HepG2 (cell line): Measurements from ENCODE around the gene CTNND2. TPM values are rescaled to one million over a fixed set of nuclear protein-coding genes. Genes with fewer than 3 reads are reported as not detected.

ENCODE experiments used
- ATAC-seq: fragments of 200-7000 bp; cut with Tn5 transposase; 3 replicates; pipeline ENCODE4 v1.9.1; 2020; ENCODE audit warnings: mild to moderate bottlenecking, moderate library complexity
- BruUV-seq: library from RNA; stranded (reverse); fragments of 400-500 nt; replicated peaks from 2 replicates; lab custom pipeline; 2021; lab: Mats Ljungman, UMichigan
- CTCF ChIA-PET: fragments of 300-600 bp; formaldehyde crosslinking; extraction: SDS; loops from one replicate; lab custom pipeline; 2021; ENCODE audit warnings: low total read pairs, inconsistent platforms, low intra/inter-chr PET ratio; lab: Yijun Ruan, JAX
- POLR2A ChIA-PET: fragments of 350-600 bp; sonication (Branson Sonifier 250); formaldehyde crosslinking; loops from one replicate; lab custom pipeline; 2020; ENCODE audit warnings: antibody characterized with exemption, inconsistent platforms; lab: Yijun Ruan, JAX
- DNase-seq: peaks from one replicate; pipeline ENCODE4 v3.0.0-alpha.2; 2015; ENCODE audit warnings: low spot score
- FAIRE-seq: peaks from 3 replicates; lab custom pipeline; 2011; peaks lifted over from hg19 to GRCh38; lab: Jason Lieb, UNC
- H2AFZ ChIP-seq: one replicate; pipeline ENCODE4 v1.6.1; 2011; ENCODE audit warnings: low read length, inconsistent platforms
- H3K27ac ChIP-seq: fragments of 300-600 bp; 3 replicates; pipeline ENCODE4 v1.8.0; 2011; ENCODE audit warnings: mixed run types, mild to moderate bottlenecking, mixed read lengths, low read length, inconsistent platforms; ENCODE audit not compliant: insufficient read depth; ENCODE audit errors: extremely low read length
- H3K27me3 ChIP-seq, 2 experiments: fragments of 200-600 bp in 1 of 2; 2 replicates in 1 of 2; 3 replicates in 1 of 2; pipeline versions ENCODE4 v1.6.0 to v1.8.0; 2011; ENCODE audit warnings: low read length in 2 of 2, mild to moderate bottlenecking in 2 of 2, moderate library complexity in 2 of 2, inconsistent platforms in 1 of 2; ENCODE audit not compliant: insufficient read depth in 2 of 2, control insufficient read depth in 1 of 2
- H3K36me3 ChIP-seq, 2 experiments: fragments of 200-600 bp in 1 of 2; replicated peaks in 1 of 2; 2 replicates in 1 of 2; 3 replicates in 1 of 2; pipeline versions ENCODE4 v1.5.1 to v1.8.0; 2011; ENCODE audit warnings: low read length in 2 of 2, inconsistent platforms in 1 of 2; ENCODE audit not compliant: insufficient read depth in 2 of 2, control insufficient read depth in 1 of 2
- H3K4me1 ChIP-seq: 2 replicates; pipeline ENCODE4 v1.5.1; 2012; ENCODE audit warnings: low read length, inconsistent platforms; ENCODE audit not compliant: insufficient read depth
- H3K4me2 ChIP-seq: 2 replicates; pipeline ENCODE4 v1.6.0; 2011; ENCODE audit warnings: low read depth, low read length, inconsistent platforms
- H3K4me3 ChIP-seq, 3 experiments: fragments of 200-600 bp in 1 of 3; sonication (generic), shearing (Covaris generic) in 1 of 3; replicated peaks in 1 of 3; 2 replicates each; pipeline ENCODE4 v1.5.1; 2011 to 2016; ENCODE audit warnings: low read length in 3 of 3, inconsistent platforms in 2 of 3, low read depth in 2 of 3, mild to moderate bottlenecking in 2 of 3, control low read depth in 1 of 3, mixed read lengths in 1 of 3; ENCODE audit not compliant: insufficient read depth in 1 of 3
- H3K79me2 ChIP-seq: one replicate; pipeline ENCODE4 v1.6.1; 2011; ENCODE audit warnings: low read length, inconsistent platforms; ENCODE audit not compliant: insufficient read depth
- H3K9ac ChIP-seq: 2 replicates; pipeline ENCODE4 v1.6.0; 2011; ENCODE audit warnings: mild to moderate bottlenecking, low read depth, low read length, inconsistent platforms; ENCODE audit not compliant: insufficient read depth
- H3K9me3 ChIP-seq: 2 replicates; pipeline ENCODE4 v1.5.1; 2012; ENCODE audit warnings: mild to moderate bottlenecking, low read length
- H4K20me1 ChIP-seq: 2 replicates; pipeline ENCODE4 v1.6.0; 2011; ENCODE audit warnings: inconsistent platforms, mild to moderate bottlenecking, low read length, moderate library complexity; ENCODE audit not compliant: insufficient read depth
- CEBPB ChIP-seq: IDR thresholded peaks from 2 replicates; pipeline ENCODE4 v1.6.1; 2011; ENCODE audit warnings: low read depth, low read length, improper control_type of control experiment, borderline replicate concordance
- ETS1 ChIP-seq: sonication (generic); formaldehyde crosslinking; IDR thresholded peaks from 2 replicates; pipeline ENCODE4 v1.4.0; 2020; ENCODE audit warnings: missing genetic modification reagents
- ETV5 ChIP-seq: IDR thresholded peaks from 2 replicates; pipeline ENCODE4 v1.6.1; 2018; ENCODE audit warnings: missing biosample characterization, missing genetic modification reagents, inconsistent platforms, borderline replicate concordance
- FOXC1 ChIP-seq: sonication (generic); formaldehyde crosslinking; IDR thresholded peaks from 2 replicates; pipeline ENCODE4 v1.8.0; 2022; ENCODE audit warnings: mild to moderate bottlenecking, missing genetic modification reagents, borderline replicate concordance
- JARID2 ChIP-seq: sonication (generic); formaldehyde crosslinking; IDR thresholded peaks from 2 replicates; pipeline ENCODE4 v1.8.1; 2023; ENCODE audit warnings: missing genetic modification reagents, inconsistent platforms; ENCODE audit not compliant: insufficient replicate concordance
- MLXIP ChIP-seq: sonication (generic); formaldehyde crosslinking; IDR thresholded peaks from 2 replicates; pipeline ENCODE4 v1.9.0; 2021; ENCODE audit warnings: missing genetic modification reagents, borderline replicate concordance
- POGZ ChIP-seq: sonication (generic); formaldehyde crosslinking; IDR thresholded peaks from 2 replicates; pipeline ENCODE4 v1.4.0; 2020; ENCODE audit warnings: mild to moderate bottlenecking, missing genetic modification reagents
- SRSF4 ChIP-seq: fragments of 200-400 bp; formaldehyde crosslinking; IDR thresholded peaks from one replicate; pipeline ENCODE4 v1.6.1; 2018; ENCODE audit warnings: mild to moderate bottlenecking, low read depth, low read length, moderate library complexity; ENCODE audit not compliant: poor library complexity, severe bottlenecking
- ZNF749 ChIP-seq: sonication (generic); formaldehyde crosslinking; IDR thresholded peaks from 2 replicates; pipeline ENCODE4 v1.8.0; 2022; ENCODE audit warnings: mild to moderate bottlenecking, missing genetic modification reagents, moderate library complexity, borderline replicate concordance
- WGBS: methylation state at CpG from one replicate; pipeline ENCODE4 v1.1.6; 2017; ENCODE audit warnings: low lambda C conversion rate; 5-methylcytosine and 5-hydroxymethylcytosine counted together
- in situ Hi-C: cut with HindIII; loops from 2 replicates; pipeline ENCODE4 v1.10.0; 2017; ENCODE audit warnings: low pct_unique_long_range_greater_than_20kb; ENCODE audit not compliant: extremely low pct_ligation_motif_present
- intact Hi-C: fragments of 100-400 bp; cut with micrococcal nuclease; formaldehyde crosslinking; loops from one replicate; pipeline ENCODE4 v1.10.0; 2022; ENCODE audit not compliant: unreplicated experiment
- polyA plus RNA-seq, 8 experiments: library from polyadenylated mRNA; depleted of rRNA in 3 of 8; stranded (reverse) in 7 of 8; unstranded in 1 of 8; fragments of >200 nt; fragmentation: Illumina TruSeq in 4 of 8; extraction: Trizol in 4 of 8; gene quantifications; 2 replicates each; pipeline versions ENCODE4 v1.2.1 to v1.2.3, GENCODE V29; 2011 to 2016; ENCODE audit warnings: low read depth in 4 of 8, missing spikeins in 1 of 8, mixed read lengths in 1 of 8; ENCODE audit not compliant: insufficient read depth in 1 of 8
- total RNA-seq, 5 experiments: library from RNA; depleted of rRNA; stranded (reverse); fragments of >200 nt; fragmentation: Illumina TruSeq; extraction: Trizol; gene quantifications; 2 replicates each; pipeline ENCODE4 v1.2.3, GENCODE V29; 2016; ENCODE audit warnings: low read depth in 1 of 5

The CTNND2 gene
- total and polyA plus RNA-seq, 2 of the 13 experiments (the other 11 are each of a cell fraction or from before 2014, with no cell fraction given), result not detected

- FAIRE-seq (no peak), ATAC-seq (no peak)
- 27% methylated on average over 1 of the region's 1 CpG for WGBS
These were observed 971.8 kb downstream of the CTNND2 start for GRCh38 chr5:10932426-10932825.

More at GRCh38 chr5:10932426-10932825, 971.8 kb downstream of the CTNND2 start:
- H3K36me3 ChIP-seq, result no peaks in the 10 kb centered on the region
- POLR2A ChIA-PET, result no interaction called here
- no peak overlapping the region for H3K9ac ChIP-seq
- intact Hi-C loops (no loop called here), in situ Hi-C loops (no loop called here)
- no TSS peak for BruUV-seq
- no peaks in the 10 kb centered on the region for H3K4me1 ChIP-seq
- H2AFZ ChIP-seq, result no peak overlapping the region
- H3K27ac ChIP-seq, result no peak overlapping the region
- no peak overlapping the region for H3K4me3 ChIP-seq
- H3K79me2 ChIP-seq, result no peaks in the 10 kb centered on the region
- H3K9me3 ChIP-seq, result no peaks in the 10 kb centered on the region
- H3K4me2 ChIP-seq, result no peak overlapping the region
- CTCF ChIA-PET, result no interaction called here
- H4K20me1 ChIP-seq, result no peaks in the 10 kb centered on the region
- TF ChIP-seq ETV5 (no peak), ETS1 (no peak), SRSF4 (no peak), POGZ (CRISPR knock-in tag) (no peak), JARID2 (CRISPR knock-in tag) (no peak), ZNF749 (CRISPR knock-in tag) (no peak), CEBPB (no peak), FOXC1 (CRISPR knock-in tag) (no peak), MLXIP (CRISPR knock-in tag) (no peak)
- no peaks in the 10 kb centered on the region; a peak in 1 of 5 replicates for H3K27me3 ChIP-seq
- DNase-seq, result no peak
